ENCODE results near the gene ITSN1. TPM values are rescaled to one million over a fixed set of nuclear protein-coding genes. Genes with fewer than 3 reads are reported as not detected.

Gene ITSN1
- total and polyA plus RNA-seq, 2 of the 13 experiments (the other 11 are each of a cell fraction or from before 2014, with no cell fraction given): 26.1 to 33.8 TPM

- FAIRE-seq: no peak
- no peak for DNase-seq (ENCODE audit: low spot score)
- H3K4me1 ChIP-seq (ENCODE audit: insufficient read depth, low read length): peaks cover 10% of the 10 kb centered on the region
- no peaks in the 10 kb centered on the region for H3K79me2 ChIP-seq (ENCODE audit: insufficient read depth, low read length)
- TF ChIP-seq, protein P1, sequence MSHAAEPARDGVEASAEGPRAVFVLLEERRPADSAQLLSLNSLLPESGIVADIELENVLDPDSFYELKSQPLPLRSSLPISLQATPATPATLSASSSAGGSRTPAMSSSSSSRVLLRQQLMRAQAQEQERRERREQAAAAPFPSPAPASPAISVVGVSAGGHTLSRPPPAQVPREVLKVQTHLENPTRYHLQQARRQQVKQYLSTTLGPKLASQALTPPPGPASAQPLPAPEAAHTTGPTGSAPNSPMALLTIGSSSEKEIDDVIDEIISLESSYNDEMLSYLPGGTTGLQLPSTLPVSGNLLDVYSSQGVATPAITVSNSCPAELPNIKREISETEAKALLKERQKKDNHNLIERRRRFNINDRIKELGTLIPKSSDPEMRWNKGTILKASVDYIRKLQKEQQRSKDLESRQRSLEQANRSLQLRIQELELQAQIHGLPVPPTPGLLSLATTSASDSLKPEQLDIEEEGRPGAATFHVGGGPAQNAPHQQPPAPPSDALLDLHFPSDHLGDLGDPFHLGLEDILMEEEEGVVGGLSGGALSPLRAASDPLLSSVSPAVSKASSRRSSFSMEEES (CRISPR knock-in tag; IDR thresholded peaks at IDR 0.05): no peak
- H3K36me3 ChIP-seq (replicated peaks in 1 of 2; ENCODE audit: control insufficient read depth in 1 of 2, insufficient read depth in 2 of 2, low read length in 2 of 2): peaks cover 0 to 3% of the 10 kb centered on the region in 2 experiments; a peak in 1 of 5 replicates
- H3K9me3 ChIP-seq (ENCODE audit: low read length): no peaks in the 10 kb centered on the region
- no peak overlapping the region for H3K9ac ChIP-seq (ENCODE audit: insufficient read depth, low read depth, low read length)
- CTCF ChIA-PET (ENCODE audit: low intra/inter-chr PET ratio, low total read pairs): no interaction called here
- in situ Hi-C loops (cut with HindIII; ENCODE audit: extremely low pct_ligation_motif_present, low pct_unique_long_range_greater_than_20kb) (no loop called here), intact Hi-C loops (cut with micrococcal nuclease; ENCODE audit: unreplicated experiment) (no loop called here)
- H3K4me3 ChIP-seq (replicated peaks in 1 of 3; ENCODE audit: insufficient read depth in 1 of 3, low read depth in 2 of 3, low read length in 3 of 3): no peak overlapping the region
- ATAC-seq: no peak
- H3K4me2 ChIP-seq (ENCODE audit: low read depth, low read length): no peak overlapping the region
- BruUV-seq (replicated peaks): no TSS peak
- WGBS (ENCODE audit: low lambda C conversion rate): 95% methylated on average over 2 of the region's 2 CpGs
- H4K20me1 ChIP-seq (ENCODE audit: insufficient read depth, low read length): no peaks in the 10 kb centered on the region
- no peak overlapping the region for H3K27ac ChIP-seq (ENCODE audit: extremely low read length, insufficient read depth, low read length)
- H3K27me3 ChIP-seq (ENCODE audit: control insufficient read depth in 1 of 2, insufficient read depth in 2 of 2, low read length in 2 of 2): no peaks in the 10 kb centered on the region
- H2AFZ ChIP-seq (ENCODE audit: low read length): no peak overlapping the region
- POLR2A ChIA-PET: no interaction called here
These were observed 91.3 kb downstream of the ITSN1 start for GRCh38 chr21:33733601-33734000.

- ChIA-PET CTCF (ENCODE audit: low intra/inter-chr PET ratio, low total read pairs) (no interaction called here), POLR2A (no interaction called here)
- FAIRE-seq (no peak), DNase-seq (ENCODE audit: low spot score) (no peak), ATAC-seq (no peak)
- Histone ChIP-seq H3K27me3 (ENCODE audit: control insufficient read depth in 1 of 2, insufficient read depth in 2 of 2, low read length in 2 of 2) (no peaks in the 10 kb centered on the region), H3K79me2 (ENCODE audit: insufficient read depth, low read length) (no peaks in the 10 kb centered on the region), H3K36me3 (replicated peaks in 1 of 2; ENCODE audit: control insufficient read depth in 1 of 2, insufficient read depth in 2 of 2, low read length in 2 of 2) (peaks cover 0 to 3% of the 10 kb centered on the region in 2 experiments; a peak in 1 of 5 replicates), H4K20me1 (ENCODE audit: insufficient read depth, low read length) (no peaks in the 10 kb centered on the region), H2AFZ (ENCODE audit: low read length) (no peak overlapping the region), H3K9me3 (ENCODE audit: low read length) (no peaks in the 10 kb centered on the region), H3K9ac (ENCODE audit: insufficient read depth, low read depth, low read length) (no peak overlapping the region), H3K4me2 (ENCODE audit: low read depth, low read length) (no peak overlapping the region), H3K4me3 (replicated peaks in 1 of 3; ENCODE audit: insufficient read depth in 1 of 3, low read depth in 2 of 3, low read length in 3 of 3) (no peak overlapping the region), H3K27ac (ENCODE audit: extremely low read length, insufficient read depth, low read length) (no peak overlapping the region), H3K4me1 (ENCODE audit: insufficient read depth, low read length) (peaks cover 10% of the 10 kb centered on the region)
- intact Hi-C loops (cut with micrococcal nuclease; ENCODE audit: unreplicated experiment) (no loop called here), in situ Hi-C loops (cut with HindIII; ENCODE audit: extremely low pct_ligation_motif_present, low pct_unique_long_range_greater_than_20kb) (no loop called here)
- no TSS peak for BruUV-seq (replicated peaks)
- WGBS (ENCODE audit: low lambda C conversion rate): 92% methylated on average over 3 of the region's 3 CpGs
- TF ChIP-seq PTBP1 (IDR thresholded peaks at IDR 0.05; ENCODE audit: low read depth, low read length, poor library complexity, severe bottlenecking) (no peak), ZSCAN9 (CRISPR knock-in tag; IDR thresholded peaks at IDR 0.05; ENCODE audit: borderline replicate concordance) (no peak), E2F5 (CRISPR knock-in tag; conservative IDR thresholded peaks at IDR 0.05) (no peak), USF2 (IDR thresholded peaks at IDR 0.05; ENCODE audit: low read depth, low read length) (no peak), USF2 (CRISPR knock-in tag; IDR thresholded peaks at IDR 0.05; ENCODE audit: borderline replicate concordance) (no peak), HMGXB4 (CRISPR knock-in tag; IDR thresholded peaks at IDR 0.05; ENCODE audit: borderline replicate concordance in 1 of 2, low read depth in 1 of 2) (no peak), ZNF724P (CRISPR knock-in tag; IDR thresholded peaks at IDR 0.05; ENCODE audit: borderline replicate concordance) (no peak)
- TF ChIP-seq, protein P2, sequence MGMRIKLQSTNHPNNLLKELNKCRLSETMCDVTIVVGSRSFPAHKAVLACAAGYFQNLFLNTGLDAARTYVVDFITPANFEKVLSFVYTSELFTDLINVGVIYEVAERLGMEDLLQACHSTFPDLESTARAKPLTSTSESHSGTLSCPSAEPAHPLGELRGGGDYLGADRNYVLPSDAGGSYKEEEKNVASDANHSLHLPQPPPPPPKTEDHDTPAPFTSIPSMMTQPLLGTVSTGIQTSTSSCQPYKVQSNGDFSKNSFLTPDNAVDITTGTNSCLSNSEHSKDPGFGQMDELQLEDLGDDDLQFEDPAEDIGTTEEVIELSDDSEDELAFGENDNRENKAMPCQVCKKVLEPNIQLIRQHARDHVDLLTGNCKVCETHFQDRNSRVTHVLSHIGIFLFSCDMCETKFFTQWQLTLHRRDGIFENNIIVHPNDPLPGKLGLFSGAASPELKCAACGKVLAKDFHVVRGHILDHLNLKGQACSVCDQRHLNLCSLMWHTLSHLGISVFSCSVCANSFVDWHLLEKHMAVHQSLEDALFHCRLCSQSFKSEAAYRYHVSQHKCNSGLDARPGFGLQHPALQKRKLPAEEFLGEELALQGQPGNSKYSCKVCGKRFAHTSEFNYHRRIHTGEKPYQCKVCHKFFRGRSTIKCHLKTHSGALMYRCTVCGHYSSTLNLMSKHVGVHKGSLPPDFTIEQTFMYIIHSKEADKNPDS (CRISPR knock-in tag; IDR thresholded peaks at IDR 0.05): no peak
These were observed 92.0 kb downstream of the ITSN1 start for GRCh38 chr21:33734291-33734690.
